HG02588 (cell line): ENCODE results near the gene NTNG2.

Experiments
- ATAC-seq: cut with Tn5 transposase; IDR thresholded peaks from one replicate; pipeline ENCODE4 v1.9.1; 2021; ENCODE audit warnings: mild to moderate bottlenecking, moderate library complexity; ENCODE audit not compliant: unreplicated experiment

Gene NTNG2

DNA sequence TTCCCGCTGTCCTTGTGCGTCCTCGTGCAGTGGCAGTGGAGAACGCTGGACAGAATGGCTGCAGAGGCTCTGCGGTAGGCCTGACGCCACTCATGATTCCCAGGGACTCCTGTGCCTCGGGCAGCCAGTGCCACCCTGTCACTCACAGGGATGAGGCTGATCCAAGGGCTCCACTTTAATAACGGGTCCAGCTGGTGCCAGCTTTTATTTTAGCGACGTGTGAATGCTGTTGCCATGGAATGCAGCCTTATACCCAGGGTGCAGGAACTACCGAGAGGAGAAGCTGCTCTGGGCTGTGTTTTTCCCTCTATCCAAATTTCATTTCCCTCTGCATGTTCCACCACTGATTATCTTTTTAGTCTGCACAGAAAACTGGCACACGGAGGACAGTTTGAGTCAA is 15.8 kb upstream of the NTNG2 start:
- no peak for ATAC-seq

- no peak for ATAC-seq
Observed at GRCh38 chr9:132146575-132146974, 15.3 kb upstream of the NTNG2 start.

- no peak for ATAC-seq
Observed at GRCh38 chr9:132147331-132147730, 14.5 kb upstream of the NTNG2 start.

GRCh38 chr9:132147839-132148238 is 14.0 kb upstream of the NTNG2 start:
- no peak for ATAC-seq

- ATAC-seq = no peak
Observed at GRCh38 chr9:132150256-132150655, 11.6 kb upstream of the NTNG2 start.

DNA sequence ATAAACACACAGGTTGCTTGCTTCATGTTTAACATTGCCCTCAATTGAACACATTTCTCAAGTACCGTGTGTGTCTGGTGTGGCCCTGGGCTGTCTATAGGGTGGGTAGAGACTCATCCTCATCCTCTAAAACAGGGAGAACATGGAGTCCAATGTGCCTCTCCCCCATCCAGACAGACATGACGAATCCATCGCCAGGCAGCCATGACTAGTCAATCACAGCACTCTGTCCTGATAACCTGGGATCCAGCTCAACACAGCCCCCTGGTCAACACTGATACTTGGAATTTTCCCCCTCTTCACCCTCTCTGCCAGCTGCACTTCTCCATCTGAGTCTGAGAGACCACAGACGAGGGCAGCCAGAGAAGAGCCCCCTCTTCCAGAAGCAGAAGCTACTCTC is 10.7 kb upstream of the NTNG2 start:
- no peak for ATAC-seq

GRCh38 chr9:132152231-132152630 is 9.6 kb upstream of the NTNG2 start:
- ATAC-seq = no peak

- no peak for ATAC-seq
Observed at GRCh38 chr9:132154863-132155567, 6.8 kb upstream of the NTNG2 start.

DNA sequence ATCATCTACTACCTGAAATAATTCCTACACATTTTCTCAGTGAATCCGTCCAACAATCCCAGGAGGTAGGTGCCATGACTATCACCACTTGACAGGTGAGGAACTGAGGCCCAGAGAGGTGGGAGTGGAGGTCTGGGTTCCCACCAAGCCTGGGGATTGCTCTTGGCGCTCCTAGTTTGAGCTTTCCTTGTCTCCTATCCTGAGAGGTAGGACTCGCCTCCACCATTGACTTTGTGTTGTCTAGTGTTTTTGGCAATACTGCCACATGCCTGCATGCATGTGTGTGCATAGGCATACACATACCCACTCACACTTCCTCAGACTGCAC is 6.3 kb upstream of the NTNG2 start:
- no peak for ATAC-seq

- no peak for ATAC-seq
Observed at GRCh38 chr9:132156262-132156661, 5.6 kb upstream of the NTNG2 start.

DNA sequence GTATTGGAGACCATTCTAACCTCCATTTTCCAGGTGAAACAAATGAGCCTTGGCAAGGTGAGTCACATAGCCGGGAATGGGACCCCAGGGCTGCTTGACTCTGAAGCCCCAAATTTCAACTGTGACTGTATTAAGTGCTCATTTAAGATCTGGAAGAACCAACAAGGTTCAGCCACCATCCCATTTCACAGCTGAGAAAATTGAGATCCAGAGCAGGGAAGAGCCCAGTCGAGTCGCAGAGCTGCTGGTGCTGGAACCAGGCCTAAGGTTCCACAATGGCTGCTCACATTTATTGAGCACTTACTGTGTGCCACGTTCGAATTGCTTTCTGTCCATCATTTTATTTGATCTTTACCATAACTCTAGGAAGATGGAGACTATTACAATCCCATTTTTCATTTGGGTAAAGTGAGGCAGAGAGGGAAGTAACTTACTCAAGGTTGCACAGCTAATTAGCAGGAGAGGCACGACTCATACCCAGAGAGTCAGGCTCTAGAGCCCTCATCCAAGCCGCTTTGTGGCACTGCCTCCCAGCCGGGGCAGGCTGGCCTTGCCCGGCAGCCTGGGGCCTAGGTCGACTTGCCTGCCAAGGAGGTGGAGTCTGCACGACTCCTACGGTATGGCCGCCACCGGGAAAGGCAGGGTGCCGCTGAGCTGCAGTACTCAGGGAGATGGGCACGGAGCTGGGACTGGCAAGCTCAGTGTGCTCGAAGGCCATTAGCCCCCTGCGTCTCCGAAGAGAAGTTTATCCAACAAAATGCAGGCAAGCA is 4.3 kb upstream of the NTNG2 start:
- ATAC-seq = no peak

DNA sequence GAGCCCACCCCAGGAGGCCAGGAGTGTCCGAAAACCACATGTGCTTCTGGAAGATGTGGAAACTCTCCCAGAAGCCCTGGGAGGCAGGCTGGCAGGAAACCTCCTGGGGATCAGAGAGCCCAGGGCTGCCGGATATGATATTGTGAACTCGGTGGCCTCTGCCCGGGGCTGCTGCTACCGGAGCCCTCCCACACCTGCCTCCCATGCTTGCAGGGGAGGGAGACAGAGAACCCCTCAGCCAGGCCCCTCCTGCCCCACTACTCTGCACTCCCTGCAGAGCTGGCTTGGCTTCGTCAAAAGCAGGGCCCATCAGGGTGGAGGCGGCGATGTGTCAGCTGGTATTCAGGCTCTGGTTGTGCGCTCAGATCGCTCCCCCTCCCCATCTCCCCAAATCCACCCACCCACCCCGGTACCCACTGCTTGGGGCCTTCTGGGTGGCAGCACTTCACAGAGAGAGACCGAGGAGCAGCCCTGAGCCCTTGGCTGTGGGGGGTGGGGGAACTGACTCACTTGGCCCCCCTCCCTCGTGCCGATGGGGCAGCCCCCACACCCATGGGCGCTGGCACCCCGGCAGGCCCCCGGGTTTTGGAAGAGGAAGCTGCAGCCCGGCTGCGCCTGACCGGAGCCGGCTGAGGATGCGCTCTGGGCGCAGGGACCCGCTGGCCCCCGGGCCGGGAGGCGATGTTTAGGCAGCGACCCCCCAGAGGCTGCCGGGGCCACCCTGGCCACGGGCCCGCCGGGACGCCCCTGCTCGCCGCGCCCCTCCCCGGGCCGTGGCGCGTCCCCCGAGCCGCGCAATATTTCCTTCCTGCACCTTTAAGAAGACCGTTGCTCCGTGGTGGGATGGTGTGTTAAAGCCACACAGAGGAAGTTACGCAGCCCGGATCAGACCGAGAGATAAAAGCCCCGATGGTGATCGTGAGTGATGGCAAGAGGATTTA is 786 bp upstream of the NTNG2 start:
- ATAC-seq = no peak

DNA sequence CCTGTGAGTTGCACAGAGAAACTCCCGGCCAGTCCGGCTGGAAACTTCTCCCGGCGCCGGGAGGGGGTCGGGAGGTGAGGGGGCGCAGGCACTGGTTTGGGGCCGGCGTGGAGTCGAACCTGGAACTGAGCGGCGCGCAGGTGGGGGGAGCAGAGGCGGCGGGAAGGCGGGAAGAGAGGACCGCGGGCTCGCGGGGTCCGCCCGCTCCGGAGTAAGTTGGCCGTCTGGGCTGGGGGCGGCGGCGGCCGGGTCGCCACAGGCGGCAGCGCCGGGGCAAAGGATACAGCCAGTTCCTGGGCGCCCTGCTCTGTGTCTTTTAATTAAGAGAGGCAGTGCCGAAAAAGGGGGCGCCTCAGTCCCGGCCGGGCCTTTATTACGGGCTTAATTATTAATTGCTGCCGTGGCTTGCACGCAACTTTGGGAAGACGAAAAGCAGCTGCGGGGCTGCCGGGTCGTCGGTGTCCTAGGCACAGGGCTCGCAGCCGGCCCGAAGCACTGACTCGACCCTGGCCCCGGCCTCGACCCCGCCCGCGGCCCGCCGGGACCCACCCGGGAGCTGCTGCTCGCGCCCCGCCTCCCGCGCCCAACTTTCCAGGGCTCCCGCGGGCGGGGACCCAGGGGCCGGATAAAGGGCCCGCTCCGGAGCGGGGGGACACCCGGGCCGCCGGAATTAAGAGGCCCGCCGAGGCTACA is 1.1 kb downstream of the NTNG2 start:
- ATAC-seq = no peak

GRCh38 chr9:132163457-132163875 is 1.6 kb downstream of the NTNG2 start:
- no peak for ATAC-seq

GRCh38 chr9:132163876-132164603 is 2.2 kb downstream of the NTNG2 start:
- no peak for ATAC-seq

DNA sequence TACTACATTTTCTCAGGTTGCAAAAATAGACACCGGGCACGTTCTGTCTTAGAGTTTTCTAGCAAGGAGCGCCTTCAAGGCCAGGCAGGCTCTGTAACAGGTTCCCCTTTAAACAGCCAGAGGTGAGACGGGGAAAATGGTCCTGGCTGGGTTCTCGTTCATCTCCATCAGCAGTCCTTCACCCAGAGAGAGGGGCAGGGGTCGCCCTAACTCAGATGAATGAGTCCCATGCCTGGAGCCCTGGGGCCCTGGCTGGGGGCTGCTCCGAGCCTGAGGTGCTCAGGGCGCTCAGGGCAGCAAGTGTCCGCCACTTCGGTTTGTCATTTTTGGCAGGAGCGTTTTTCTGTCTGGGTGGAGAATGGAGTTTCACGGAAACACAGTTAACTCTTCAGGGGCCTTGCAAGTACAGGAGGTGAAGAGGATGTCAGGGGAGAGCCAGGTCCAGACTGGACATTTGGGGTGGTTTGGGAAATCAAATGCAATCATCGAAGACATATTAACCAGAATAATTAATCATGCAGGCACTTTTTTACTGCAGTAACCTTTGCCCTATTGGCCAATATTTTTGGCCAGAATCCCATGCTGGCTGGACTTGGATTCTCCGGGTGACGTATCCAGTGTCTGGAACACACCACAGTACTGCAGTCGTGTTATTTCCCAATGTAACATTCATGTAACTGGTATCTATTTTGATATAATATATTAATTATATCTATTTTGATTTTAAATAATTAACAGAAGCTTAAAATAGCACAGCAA is 2.9 kb downstream of the NTNG2 start:
- no peak for ATAC-seq

DNA sequence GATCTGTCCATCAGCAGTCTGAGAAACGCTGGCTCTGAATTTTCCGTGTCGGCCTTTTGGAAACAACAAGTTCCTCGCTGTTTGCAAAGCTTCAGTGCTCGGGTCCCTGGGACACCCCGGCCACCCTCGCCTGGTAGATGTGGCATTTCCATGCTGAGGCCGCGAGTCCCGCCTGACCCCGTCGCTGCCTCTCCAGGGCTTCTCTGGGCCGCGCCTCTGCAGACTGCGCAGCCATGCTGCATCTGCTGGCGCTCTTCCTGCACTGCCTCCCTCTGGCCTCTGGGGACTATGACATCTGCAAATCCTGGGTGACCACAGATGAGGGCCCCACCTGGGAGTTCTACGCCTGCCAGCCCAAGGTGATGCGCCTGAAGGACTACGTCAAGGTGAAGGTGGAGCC is 4.7 kb downstream of the NTNG2 start:
- no peak for ATAC-seq

GRCh38 chr9:132167192-132167591 is 5.3 kb downstream of the NTNG2 start:
- no peak for ATAC-seq

- ATAC-seq = no peak
Observed at GRCh38 chr9:132168347-132168746, 6.5 kb downstream of the NTNG2 start.

DNA sequence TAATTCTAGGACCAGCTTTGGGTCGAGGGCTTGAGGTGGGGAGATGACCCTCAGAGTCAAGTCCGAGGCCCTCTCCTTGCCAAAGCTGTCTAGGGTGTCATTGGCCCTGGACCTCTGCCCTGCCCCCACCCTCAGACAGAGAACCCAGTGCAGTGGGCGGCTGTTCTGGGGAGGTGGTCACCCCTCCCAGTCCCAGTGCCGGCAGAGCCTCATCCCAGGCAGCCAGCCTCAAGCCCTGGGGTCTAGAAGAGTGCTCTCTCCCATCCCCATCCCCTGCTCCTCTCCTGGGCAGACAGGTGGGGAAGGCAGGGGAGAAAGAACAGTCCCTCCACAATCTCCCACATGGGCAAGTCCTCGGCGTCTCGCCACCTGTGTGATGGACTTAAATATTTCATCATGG is 7.0 kb downstream of the NTNG2 start:
- no peak for ATAC-seq
